ENCODE results near the gene OR2S2. TPM values are rescaled to one million over a fixed set of nuclear protein-coding genes. Genes with fewer than 3 reads are reported as not detected.
A peak's percentile ranks its signal among the peaks of the same experiment; 100 is the strongest.
"Not testable (repeated sequence)": the region's sequence is repeated elsewhere in the genome, so short reads cannot be mapped to it uniquely, and the experiment has no call there.

OR2S2 gene
- total RNA-seq, 1 donor: not detected

DNA sequence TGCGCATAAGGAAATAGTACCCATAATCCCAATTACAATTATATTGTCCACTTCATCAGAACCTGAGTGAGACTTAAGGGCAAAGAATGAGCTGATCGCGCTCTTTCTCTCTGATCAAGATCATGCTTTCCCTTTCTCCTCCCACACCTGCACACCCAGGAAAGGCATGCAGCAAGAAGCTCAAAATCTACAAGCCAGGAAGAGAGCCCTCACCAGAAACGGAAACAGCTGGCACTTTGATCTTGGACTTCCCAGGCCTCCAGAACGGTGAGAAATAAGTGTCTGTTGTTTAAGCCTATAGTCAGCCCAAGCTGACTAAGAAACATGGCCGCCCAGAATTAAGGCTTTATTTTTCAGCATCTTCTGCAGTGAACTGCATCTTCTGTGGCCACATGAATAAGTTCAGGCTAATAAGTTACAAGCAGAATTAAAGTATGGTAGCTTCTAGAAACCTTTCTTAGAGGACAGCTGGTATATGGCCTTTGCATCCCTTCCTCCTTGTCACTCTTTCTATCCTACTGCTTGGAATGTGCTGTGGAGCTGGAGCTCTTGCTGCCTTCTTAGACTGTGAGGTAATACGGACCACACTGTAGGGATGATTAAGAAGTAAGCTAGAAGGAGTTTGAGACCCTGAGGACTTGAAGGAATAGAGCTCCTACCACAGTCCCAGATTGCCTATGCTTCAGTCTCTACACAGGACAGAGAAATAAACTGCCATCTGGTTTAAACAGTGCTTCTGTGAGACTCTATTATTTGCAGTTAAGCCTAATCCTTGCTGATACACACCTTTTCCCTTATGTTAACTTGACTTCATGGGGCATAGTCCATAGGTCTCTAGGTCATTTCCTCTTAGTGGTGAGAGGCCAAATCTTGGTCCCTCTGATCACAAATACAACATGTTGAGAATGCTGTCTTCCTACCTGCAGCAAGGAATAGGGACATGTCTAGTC lies 17.2 kb downstream of the OR2S2 start:
- DNase-seq (ENCODE audit: low read depth): no peak

GRCh38 chr9:35939679-35940250 lies 18.2 kb downstream of the OR2S2 start:
- H3K4me3 ChIP-seq (ENCODE audit: low read depth, low read length): no peak overlapping the region
- TF ChIP-seq, protein P1, sequence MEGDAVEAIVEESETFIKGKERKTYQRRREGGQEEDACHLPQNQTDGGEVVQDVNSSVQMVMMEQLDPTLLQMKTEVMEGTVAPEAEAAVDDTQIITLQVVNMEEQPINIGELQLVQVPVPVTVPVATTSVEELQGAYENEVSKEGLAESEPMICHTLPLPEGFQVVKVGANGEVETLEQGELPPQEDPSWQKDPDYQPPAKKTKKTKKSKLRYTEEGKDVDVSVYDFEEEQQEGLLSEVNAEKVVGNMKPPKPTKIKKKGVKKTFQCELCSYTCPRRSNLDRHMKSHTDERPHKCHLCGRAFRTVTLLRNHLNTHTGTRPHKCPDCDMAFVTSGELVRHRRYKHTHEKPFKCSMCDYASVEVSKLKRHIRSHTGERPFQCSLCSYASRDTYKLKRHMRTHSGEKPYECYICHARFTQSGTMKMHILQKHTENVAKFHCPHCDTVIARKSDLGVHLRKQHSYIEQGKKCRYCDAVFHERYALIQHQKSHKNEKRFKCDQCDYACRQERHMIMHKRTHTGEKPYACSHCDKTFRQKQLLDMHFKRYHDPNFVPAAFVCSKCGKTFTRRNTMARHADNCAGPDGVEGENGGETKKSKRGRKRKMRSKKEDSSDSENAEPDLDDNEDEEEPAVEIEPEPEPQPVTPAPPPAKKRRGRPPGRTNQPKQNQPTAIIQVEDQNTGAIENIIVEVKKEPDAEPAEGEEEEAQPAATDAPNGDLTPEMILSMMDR (IDR thresholded peaks at IDR 0.05; ENCODE audit: insufficient read depth, low read length): no peak
- no peak for DNase-seq (ENCODE audit: low read depth)

More for the DNA sequence above, 17.2 kb downstream of the OR2S2 start:
- no peak overlapping the region for H3K4me3 ChIP-seq (ENCODE audit: low read depth, low read length)
- TF ChIP-seq, protein P1 (IDR thresholded peaks at IDR 0.05; ENCODE audit: insufficient read depth, low read length): no peak

DNA sequence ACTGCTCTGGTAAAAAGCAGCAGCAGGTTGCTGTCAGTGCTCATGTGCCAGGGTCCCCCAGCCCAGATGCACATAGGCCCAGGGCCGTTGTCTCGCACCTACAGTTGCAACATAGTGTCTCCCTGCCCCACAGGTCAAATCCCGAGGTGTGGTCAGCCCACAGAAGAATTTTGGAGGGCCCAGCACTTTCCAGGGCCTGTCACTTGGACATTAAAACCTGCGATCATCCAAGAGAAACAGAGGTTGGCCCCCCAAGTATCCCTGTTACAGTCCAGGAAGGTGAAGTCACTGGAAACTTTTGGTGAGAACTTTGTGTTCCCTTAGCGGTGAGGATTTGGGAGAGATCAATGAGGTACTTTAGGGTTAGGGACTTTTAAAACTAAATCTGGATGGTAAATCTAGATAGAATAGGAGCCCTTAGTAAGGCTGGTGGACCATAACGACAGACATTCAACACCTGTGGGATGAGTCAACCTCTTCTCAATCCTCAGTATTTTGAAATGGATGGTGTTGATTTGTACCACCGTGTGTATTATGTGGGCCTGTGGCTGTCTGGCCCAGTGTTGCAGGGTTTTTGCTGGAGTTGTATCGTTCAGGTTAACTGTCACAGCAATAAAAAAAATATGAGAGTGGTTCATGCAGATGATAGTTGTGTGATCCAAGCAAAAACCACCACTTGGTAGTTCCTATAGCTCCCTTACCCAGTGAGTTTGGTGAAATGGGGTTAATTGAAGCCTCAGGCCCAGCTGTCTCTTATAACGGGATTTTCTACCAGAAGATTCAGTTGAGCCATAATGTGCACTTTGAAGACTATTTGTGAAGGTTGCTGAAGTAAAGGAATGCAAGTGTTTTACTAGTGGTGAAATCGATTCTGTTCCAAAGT lies 19.2 kb downstream of the OR2S2 start:
- no peak overlapping the region for H3K4me3 ChIP-seq (ENCODE audit: low read depth, low read length)
- TF ChIP-seq, protein P1 (IDR thresholded peaks at IDR 0.05; ENCODE audit: insufficient read depth, low read length): no peak
- DNase-seq (ENCODE audit: low read depth): no peak

- TF ChIP-seq, protein P1 (IDR thresholded peaks at IDR 0.05; ENCODE audit: insufficient read depth, low read length): no peak
- no peak overlapping the region for H3K4me3 ChIP-seq (ENCODE audit: low read depth, low read length)
- peak; percentile 78 for DNase-seq (ENCODE audit: low read depth)
Measured at GRCh38 chr9:35937227-35937626, 20.7 kb downstream of the OR2S2 start.

- DNase-seq (ENCODE audit: low read depth): peak; percentile 95
- H3K4me3 ChIP-seq (ENCODE audit: low read depth, low read length): no peak overlapping the region
- TF ChIP-seq, protein P1 (IDR thresholded peaks at IDR 0.05; ENCODE audit: insufficient read depth, low read length): no peak
Measured at GRCh38 chr9:35935755-35936509, 22.0 kb downstream of the OR2S2 start.

- TF ChIP-seq, protein P1 (IDR thresholded peaks at IDR 0.05; ENCODE audit: insufficient read depth, low read length): no peak
- DNase-seq (ENCODE audit: low read depth): no peak
- no peak overlapping the region for H3K4me3 ChIP-seq (ENCODE audit: low read depth, low read length)
Measured at GRCh38 chr9:35935261-35935660, 22.7 kb downstream of the OR2S2 start.

DNA sequence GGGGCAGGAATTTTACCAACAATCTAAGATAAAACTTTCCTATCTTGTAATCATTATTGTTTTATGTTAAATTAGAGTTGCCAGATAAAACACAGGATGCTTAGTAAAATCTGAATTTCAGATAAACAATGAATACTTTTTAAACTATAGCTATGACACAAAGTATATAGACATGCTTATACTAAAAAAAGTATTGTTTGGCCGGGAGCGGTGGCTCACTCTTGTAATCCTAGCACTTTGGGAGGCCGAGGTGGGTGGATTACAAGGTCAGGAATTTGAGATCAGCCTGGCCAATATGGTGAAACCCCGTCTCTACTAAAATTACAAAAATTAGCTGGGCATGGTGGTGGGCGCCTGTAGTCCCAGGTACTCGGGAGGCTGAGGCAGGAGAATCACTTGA lies 23.9 kb downstream of the OR2S2 start:
- DNase-seq (ENCODE audit: low read depth); H3K4me3 ChIP-seq (ENCODE audit: low read depth, low read length): not testable (repeated sequence)
